K562 (cell line): ENCODE measurements around the gene DSE. TPM values are rescaled to one million over a fixed set of nuclear protein-coding genes. Genes with fewer than 3 reads are reported as not detected.

Experiments used
- ATAC-seq: fragments of 200-7000 bp; cut with Tn5 transposase; 3 replicates; pipeline ENCODE4 v1.9.1; 2020; ENCODE audit warnings: moderate library complexity
- BruUV-seq: library from RNA; stranded (reverse); fragments of 400-500 nt; replicated peaks from 2 replicates; lab custom pipeline; 2021; lab: Mats Ljungman, UMichigan
- CTCF ChIA-PET: fragments of 300-600 bp; formaldehyde crosslinking; extraction: SDS; loops from one replicate; lab custom pipeline; 2021; ENCODE audit warnings: low intra/inter-chr PET ratio; lab: Yijun Ruan, JAX
- POLR2A ChIA-PET: fragments of 300-600, 350-650 bp; sonication (Branson Sonifier 250); formaldehyde crosslinking; extraction: SDS; loops from one replicate; lab custom pipeline; 2021; ENCODE audit warnings: antibody characterized with exemption, inconsistent platforms; lab: Yijun Ruan, JAX
- DNase-seq, 4 experiments: peaks; one replicate each; pipeline versions ENCODE4 v3.0.0 to v3.0.0-alpha.2; 2011 to 2018; ENCODE audit warnings: low spot score in 3 of 4, mixed read lengths in 3 of 4; ENCODE audit errors: extremely low read depth in 1 of 4
- FAIRE-seq: peaks from 2 replicates; lab custom pipeline; 2011; peaks lifted over from hg19 to GRCh38; lab: Jason Lieb, UNC
- H2AFZ ChIP-seq: 2 replicates; pipeline ENCODE4 v1.6.0; 2011; ENCODE audit warnings: low read depth, low read length, control low read depth, inconsistent platforms
- H3K27ac ChIP-seq: fragments of 200-600 bp; 3 replicates; pipeline ENCODE4 v1.8.0; 2011; ENCODE audit warnings: low read depth, mild to moderate bottlenecking, control low read depth, inconsistent platforms, low read length, moderate library complexity, mixed read lengths; ENCODE audit errors: extremely low read depth
- H3K27me3 ChIP-seq, 2 experiments: fragments of 300-600 bp in 1 of 2; 2 replicates in 1 of 2; 3 replicates in 1 of 2; pipeline versions ENCODE4 v1.6.0 to v1.8.0; 2011; ENCODE audit warnings: inconsistent platforms in 2 of 2, low read length in 2 of 2, mild to moderate bottlenecking in 1 of 2, mixed read lengths in 1 of 2, moderate library complexity in 1 of 2; ENCODE audit not compliant: control insufficient read depth in 2 of 2, insufficient read depth in 2 of 2
- H3K36me3 ChIP-seq: fragments of 300-600 bp; 3 replicates; pipeline ENCODE4 v1.8.0; 2011; ENCODE audit warnings: mild to moderate bottlenecking, low read length, inconsistent platforms; ENCODE audit not compliant: control insufficient read depth, insufficient read depth
- H3K4me1 ChIP-seq, 2 experiments: fragments of 200-600 bp in 1 of 2; replicated peaks in 1 of 2; 2 replicates in 1 of 2; 3 replicates in 1 of 2; pipeline versions ENCODE4 v1.5.1 to v1.8.0; 2011; ENCODE audit warnings: inconsistent platforms in 2 of 2, low read length in 2 of 2, mild to moderate bottlenecking in 1 of 2, mixed read lengths in 1 of 2, moderate library complexity in 1 of 2; ENCODE audit not compliant: control insufficient read depth in 2 of 2, insufficient read depth in 2 of 2
- H3K4me2 ChIP-seq: 2 replicates; pipeline ENCODE4 v1.6.1; 2011; ENCODE audit warnings: low read length, control low read depth, inconsistent platforms, mixed read lengths; ENCODE audit not compliant: insufficient read depth
- H3K4me3 ChIP-seq: fragments of 200-600 bp; sonication (generic), shearing (Covaris generic); 2 replicates; pipeline ENCODE4 v1.5.1; 2016; ENCODE audit warnings: control low read depth, inconsistent platforms
- H3K79me2 ChIP-seq: fragments of 200-600 bp; 3 replicates; pipeline ENCODE4 v1.8.0; 2011; ENCODE audit warnings: low read length, inconsistent platforms; ENCODE audit not compliant: control insufficient read depth, insufficient read depth
- H3K9ac ChIP-seq, 2 experiments: 2 replicates each; pipeline versions ENCODE4 v1.6.0 to v1.6.1; 2011; ENCODE audit warnings: low read depth in 2 of 2, low read length in 2 of 2, control low read depth in 1 of 2, inconsistent platforms in 1 of 2, mild to moderate bottlenecking in 1 of 2, mixed read lengths in 1 of 2; ENCODE audit not compliant: insufficient read depth in 1 of 2
- H3K9me1 ChIP-seq: one replicate; pipeline ENCODE4 v1.6.0; 2011; ENCODE audit warnings: inconsistent platforms, mild to moderate bottlenecking, low read length, moderate library complexity; ENCODE audit not compliant: control insufficient read depth, insufficient read depth
- H3K9me3 ChIP-seq: replicated peaks from 2 replicates; pipeline ENCODE4 v1.5.1; 2011; ENCODE audit warnings: low read depth, low read length, inconsistent platforms; ENCODE audit not compliant: control insufficient read depth, insufficient read depth
- H4K20me1 ChIP-seq: replicated peaks from 2 replicates; pipeline ENCODE4 v1.6.1; 2011; ENCODE audit warnings: low read length, inconsistent platforms, mixed read lengths; ENCODE audit not compliant: control insufficient read depth, insufficient read depth
- HDAC3 ChIP-seq: fragments of 450-650 bp; IDR thresholded peaks from 2 replicates; pipeline ENCODE4 v1.6.1; 2018; ENCODE audit warnings: borderline replicate concordance, mild to moderate bottlenecking, moderate library complexity; ENCODE audit not compliant: partially characterized antibody
- LEF1 ChIP-seq: fragments of 450-650 bp; IDR thresholded peaks from 2 replicates; pipeline ENCODE4 v1.6.1; 2016; ENCODE audit warnings: mild to moderate bottlenecking
- PHF8 ChIP-seq: fragments of 200-600 bp; sonication (generic); IDR thresholded peaks from 2 replicates; pipeline ENCODE4 v1.6.1; 2012; ENCODE audit warnings: mixed run types, mild to moderate bottlenecking, inconsistent platforms, low read length, moderate library complexity, borderline replicate concordance
- TAF7 ChIP-seq: fragments of 450-650 bp; IDR thresholded peaks from 2 replicates; pipeline ENCODE4 v1.6.1; 2016; ENCODE audit warnings: missing genetic modification characterization, missing compliant biosample characterization
- TCFL5 ChIP-seq: fragments of 250-450 bp; sonication (Bioruptor Pico); conservative IDR thresholded peaks from 2 replicates; pipeline ENCODE4 v1.6.1; 2021; ENCODE audit warnings: mild to moderate bottlenecking, moderate library complexity, matching md5 sums
- XRCC5 ChIP-seq: fragments of 200-400 bp; formaldehyde crosslinking; IDR thresholded peaks from 2 replicates; pipeline ENCODE4 v1.6.1; 2017; ENCODE audit warnings: low read depth, mild to moderate bottlenecking, low read length
- ZNF165 ChIP-seq: fragments of 250-450 bp; sonication (Bioruptor Pico); IDR thresholded peaks from 2 replicates; pipeline ENCODE4 v1.4.0; 2020; ENCODE audit warnings: borderline replicate concordance
- ZNF695 ChIP-seq: fragments of 450-650 bp; formaldehyde crosslinking; IDR thresholded peaks from 2 replicates; pipeline ENCODE4 v1.4.0; 2020; ENCODE audit warnings: mild to moderate bottlenecking, moderate library complexity
- ZNF707 ChIP-seq: fragments of 250-450 bp; sonication (Bioruptor Pico); conservative IDR thresholded peaks from 2 replicates; pipeline ENCODE4 v1.8.0; 2022; ENCODE audit warnings: inconsistent platforms, mild to moderate bottlenecking, moderate library complexity
- ZNF76 ChIP-seq: fragments of 250-450 bp; sonication (Bioruptor Pico); IDR thresholded peaks from 2 replicates; pipeline ENCODE4 v1.4.0; 2020; ENCODE audit warnings: mild to moderate bottlenecking, moderate library complexity, borderline replicate concordance
- WGBS: fragments of 100-300 bp; shearing (Covaris generic); methylation state at CpG from one replicate; pipeline ENCODE4 v1.1.6; 2016; ENCODE audit warnings: low coverage, mixed read lengths; ENCODE audit not compliant: insufficient coverage; ENCODE audit errors: missing lambda C conversion rate; 5-methylcytosine and 5-hydroxymethylcytosine counted together
- in situ Hi-C: fragments of 300-500 bp; cut with MboI; formaldehyde crosslinking; loops from 4 replicates; pipeline ENCODE4 v1.15.0; 2018; ENCODE audit warnings: inconsistent platforms, mixed read lengths
- intact Hi-C: fragments of 100-400 bp; cut with micrococcal nuclease; formaldehyde crosslinking; loops from 2 replicates; pipeline ENCODE4 v1.14.2; 2022
- polyA plus RNA-seq, 8 experiments: library from polyadenylated mRNA; depleted of rRNA in 4 of 8; stranded (reverse) in 5 of 8; unstranded in 3 of 8; fragments of >200 nt; fragmentation: Nextera tagmentation in 2 of 8; fragmentation: Illumina TruSeq in 1 of 8; extraction: Ambion mirVana in 2 of 8; extraction: Trizol in 1 of 8; gene quantifications; 2 replicates each; pipeline versions ENCODE4 v1.2.1 to v1.2.3, GENCODE V29; 2011 to 2014; ENCODE audit warnings: inconsistent platforms in 1 of 8, missing spikeins in 1 of 8
- total RNA-seq, 7 experiments: library from RNA; depleted of rRNA in 6 of 7; stranded (reverse); fragments of >200 nt in 6 of 7; fragmentation: Illumina TruSeq in 2 of 7; extraction: Trizol in 2 of 7; gene quantifications; 2 replicates each; pipeline versions ENCODE4 v1.2.1 to v1.2.3, GENCODE V29; 2011 to 2021; ENCODE audit warnings: low replicate concordance in 1 of 7
- TF ChIP-seq, protein P1 (sequence below), 2 experiments: fragments of 150-350 bp in 1 of 2; IDR thresholded peaks; 2 replicates each; pipeline ENCODE4 v1.6.1; 2012 to 2016; ENCODE audit warnings: low read depth in 2 of 2, low read length in 2 of 2, mild to moderate bottlenecking in 1 of 2, moderate library complexity in 1 of 2

DSE gene
- total and polyA plus RNA-seq, 9 of the 15 experiments (the other 6 are each of a cell fraction or from before 2014, with no cell fraction given): 0.49 to 1.7 (median 0.79) TPM

DNA sequence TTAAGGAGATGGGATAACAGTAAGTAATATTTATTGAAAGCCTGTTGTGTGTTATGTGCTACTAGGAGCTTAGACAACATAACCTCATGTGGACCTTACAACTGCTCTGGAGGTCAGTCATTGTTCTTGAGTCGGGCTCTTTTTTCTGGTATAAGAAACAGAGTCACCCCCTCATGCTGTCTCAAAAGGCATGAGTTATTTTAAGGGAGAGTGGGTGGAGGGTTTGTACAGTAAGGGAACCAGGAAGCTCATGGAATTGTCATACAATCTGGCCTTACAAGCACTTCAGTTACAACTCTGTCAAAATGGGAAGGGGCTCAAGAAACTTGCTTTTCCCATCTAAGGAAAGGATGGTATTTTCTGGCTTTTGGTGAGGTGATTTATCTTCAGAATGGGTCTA is 16.5 kb upstream of the DSE start (continued):
- TF ChIP-seq TAF7 (tag): no peak
- TF ChIP-seq, protein P1, sequence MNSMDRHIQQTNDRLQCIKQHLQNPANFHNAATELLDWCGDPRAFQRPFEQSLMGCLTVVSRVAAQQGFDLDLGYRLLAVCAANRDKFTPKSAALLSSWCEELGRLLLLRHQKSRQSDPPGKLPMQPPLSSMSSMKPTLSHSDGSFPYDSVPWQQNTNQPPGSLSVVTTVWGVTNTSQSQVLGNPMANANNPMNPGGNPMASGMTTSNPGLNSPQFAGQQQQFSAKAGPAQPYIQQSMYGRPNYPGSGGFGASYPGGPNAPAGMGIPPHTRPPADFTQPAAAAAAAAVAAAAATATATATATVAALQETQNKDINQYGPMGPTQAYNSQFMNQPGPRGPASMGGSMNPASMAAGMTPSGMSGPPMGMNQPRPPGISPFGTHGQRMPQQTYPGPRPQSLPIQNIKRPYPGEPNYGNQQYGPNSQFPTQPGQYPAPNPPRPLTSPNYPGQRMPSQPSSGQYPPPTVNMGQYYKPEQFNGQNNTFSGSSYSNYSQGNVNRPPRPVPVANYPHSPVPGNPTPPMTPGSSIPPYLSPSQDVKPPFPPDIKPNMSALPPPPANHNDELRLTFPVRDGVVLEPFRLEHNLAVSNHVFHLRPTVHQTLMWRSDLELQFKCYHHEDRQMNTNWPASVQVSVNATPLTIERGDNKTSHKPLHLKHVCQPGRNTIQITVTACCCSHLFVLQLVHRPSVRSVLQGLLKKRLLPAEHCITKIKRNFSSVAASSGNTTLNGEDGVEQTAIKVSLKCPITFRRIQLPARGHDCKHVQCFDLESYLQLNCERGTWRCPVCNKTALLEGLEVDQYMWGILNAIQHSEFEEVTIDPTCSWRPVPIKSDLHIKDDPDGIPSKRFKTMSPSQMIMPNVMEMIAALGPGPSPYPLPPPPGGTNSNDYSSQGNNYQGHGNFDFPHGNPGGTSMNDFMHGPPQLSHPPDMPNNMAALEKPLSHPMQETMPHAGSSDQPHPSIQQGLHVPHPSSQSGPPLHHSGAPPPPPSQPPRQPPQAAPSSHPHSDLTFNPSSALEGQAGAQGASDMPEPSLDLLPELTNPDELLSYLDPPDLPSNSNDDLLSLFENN (IDR thresholded peaks at IDR 0.05; ENCODE audit: low read depth in 2 of 2, low read length in 2 of 2): no peak
- TF ChIP-seq ZNF707 (CRISPR knock-in tag): no peak
- no peak for TF ChIP-seq ZNF165 (CRISPR knock-in tag)
- TF ChIP-seq ZNF76 (CRISPR knock-in tag): no peak

DNA sequence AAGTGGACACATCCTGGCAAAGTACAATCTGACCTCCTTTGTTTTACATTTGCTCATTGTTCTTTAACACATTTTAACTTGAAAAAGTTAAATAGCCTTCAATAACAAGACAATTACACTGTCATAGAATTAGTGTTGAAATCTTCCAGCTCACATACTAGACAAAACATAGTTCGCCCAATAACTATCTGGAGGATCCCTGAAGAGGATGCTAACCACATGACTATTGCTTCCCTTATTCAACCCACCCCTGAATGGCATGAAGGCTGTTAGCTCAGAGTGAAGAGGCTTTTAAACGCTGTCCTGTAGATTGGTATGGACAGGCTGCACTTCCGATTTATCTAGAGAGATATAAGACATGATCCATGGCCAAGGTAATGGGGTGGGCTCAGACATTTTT is 15.0 kb upstream of the DSE start:
- no peak overlapping the region for H2AFZ ChIP-seq
- ATAC-seq (no peak), DNase-seq (no peak), FAIRE-seq (no peak)
- H3K36me3 ChIP-seq: no peaks in the 10 kb centered on the region
- no peaks in the 10 kb centered on the region for H3K9me3 ChIP-seq
- H3K9ac ChIP-seq: no peak overlapping the region
- ChIA-PET POLR2A (interaction anchor here (0.5 kb wide), 1 partner anchor 16 kb away, joined by 3 read pairs; no protein-coding TSS in a partner anchor), CTCF (no interaction called here)
- no peaks in the 10 kb centered on the region for H4K20me1 ChIP-seq
- no peak overlapping the region for H3K4me3 ChIP-seq
- no peak overlapping the region for H3K4me2 ChIP-seq
- H3K27me3 ChIP-seq: peaks cover 9 to 10% of the 10 kb centered on the region in 2 experiments; a peak in 3 of 5 replicates
- no peak overlapping the region for H3K27ac ChIP-seq
- H3K4me1 ChIP-seq: no peaks in the 10 kb centered on the region
- BruUV-seq: no TSS peak
- 3% methylated on average over 3 of the region's 3 CpGs for WGBS
- intact Hi-C loops: no loop called here
- H3K79me2 ChIP-seq: no peaks in the 10 kb centered on the region
- H3K9me1 ChIP-seq: no peaks in the 10 kb centered on the region
- in situ Hi-C loops: no loop called here
- TF ChIP-seq XRCC5 (no peak), PHF8 (no peak), TCFL5 (CRISPR knock-in tag) (no peak), HDAC3 (no peak), ZNF695 (CRISPR knock-in tag) (no peak), LEF1 (no peak)
